ENCODE measurements around the gene SLC16A6. TPM values are rescaled to one million over a fixed set of nuclear protein-coding genes. Genes with fewer than 3 reads are reported as not detected.

The SLC16A6 gene
- total and polyA plus RNA-seq, 2 of the 4 experiments (the other 2 are of a cell fraction): 0.22 to 0.54 TPM

- no peaks in the 10 kb centered on the region for H3K9me1 ChIP-seq (ENCODE audit: insufficient read depth, low read length)
- H2BK15ac ChIP-seq (ENCODE audit: low read depth, low read length): no peak overlapping the region
- no peak overlapping the region for H3K4me2 ChIP-seq (ENCODE audit: low read depth, low read length)
- CTCF ChIA-PET: no interaction called here
- H3K9me3 ChIP-seq (ENCODE audit: control insufficient read depth, insufficient read depth, low read length): no peaks in the 10 kb centered on the region
- H4K8ac ChIP-seq (ENCODE audit: low read depth in 2 of 2, low read length in 2 of 2): no peak overlapping the region
- H3K56ac ChIP-seq (ENCODE audit: extremely low read depth, insufficient read depth, low read length): no peak overlapping the region
- no peak overlapping the region for H2AK9ac ChIP-seq (replicated peaks; ENCODE audit: low read depth, low read length, poor library complexity)
- no peak overlapping the region for H3K23ac ChIP-seq (ENCODE audit: low read depth, low read length)
- no peak overlapping the region for H4K5ac ChIP-seq (ENCODE audit: low read depth, low read length)
- dilution Hi-C loops (cut with HindIII; ENCODE audit: low sequenced_read_pairs, unreplicated experiment): no loop called here
- H3K36me3 ChIP-seq (ENCODE audit: control insufficient read depth, insufficient read depth, low read length): no peaks in the 10 kb centered on the region
- in situ Hi-C loops (cut with MboI; ENCODE audit: low sequenced_read_pairs): no loop called here
- DNase-seq (no peak), ATAC-seq (ENCODE audit: low read depth) (no peak)
- TF ChIP-seq RCOR1 (IDR thresholded peaks at IDR 0.05; ENCODE audit: insufficient replicate concordance, low read length): no peak
- no peak for TF ChIP-seq BHLHE40 (IDR thresholded peaks at IDR 0.05; ENCODE audit: low read depth, low read length)
- no peak for TF ChIP-seq CHD1 (IDR thresholded peaks at IDR 0.05; ENCODE audit: low read depth, low read length)
- TF ChIP-seq CEBPB (IDR thresholded peaks at IDR 0.05; ENCODE audit: low read depth, low read length): no peak
- TF ChIP-seq MAZ (IDR thresholded peaks at IDR 0.05; ENCODE audit: borderline replicate concordance, low read depth, low read length): no peak
- no peak for TF ChIP-seq NFE2L2 (IDR thresholded peaks at IDR 0.05; ENCODE audit: low read depth, low read length)
- TF ChIP-seq SMC3 (IDR thresholded peaks at IDR 0.05; ENCODE audit: low read depth, low read length): no peak
- TF ChIP-seq, protein P1, sequence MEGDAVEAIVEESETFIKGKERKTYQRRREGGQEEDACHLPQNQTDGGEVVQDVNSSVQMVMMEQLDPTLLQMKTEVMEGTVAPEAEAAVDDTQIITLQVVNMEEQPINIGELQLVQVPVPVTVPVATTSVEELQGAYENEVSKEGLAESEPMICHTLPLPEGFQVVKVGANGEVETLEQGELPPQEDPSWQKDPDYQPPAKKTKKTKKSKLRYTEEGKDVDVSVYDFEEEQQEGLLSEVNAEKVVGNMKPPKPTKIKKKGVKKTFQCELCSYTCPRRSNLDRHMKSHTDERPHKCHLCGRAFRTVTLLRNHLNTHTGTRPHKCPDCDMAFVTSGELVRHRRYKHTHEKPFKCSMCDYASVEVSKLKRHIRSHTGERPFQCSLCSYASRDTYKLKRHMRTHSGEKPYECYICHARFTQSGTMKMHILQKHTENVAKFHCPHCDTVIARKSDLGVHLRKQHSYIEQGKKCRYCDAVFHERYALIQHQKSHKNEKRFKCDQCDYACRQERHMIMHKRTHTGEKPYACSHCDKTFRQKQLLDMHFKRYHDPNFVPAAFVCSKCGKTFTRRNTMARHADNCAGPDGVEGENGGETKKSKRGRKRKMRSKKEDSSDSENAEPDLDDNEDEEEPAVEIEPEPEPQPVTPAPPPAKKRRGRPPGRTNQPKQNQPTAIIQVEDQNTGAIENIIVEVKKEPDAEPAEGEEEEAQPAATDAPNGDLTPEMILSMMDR (conservative IDR thresholded peaks at IDR 0.05; ENCODE audit: low read depth, low read length): no peak
- TF ChIP-seq MXI1 (IDR thresholded peaks at IDR 0.05; ENCODE audit: borderline replicate concordance, low read depth, low read length): no peak
- no peak for TF ChIP-seq USF2 (IDR thresholded peaks at IDR 0.05; ENCODE audit: low read depth, low read length)
- no peak for TF ChIP-seq POLR2A (IDR thresholded peaks at IDR 0.05; ENCODE audit: low read depth, low read length)
- no peak for TF ChIP-seq ELK1 (IDR thresholded peaks at IDR 0.05; ENCODE audit: borderline replicate concordance, low read depth, low read length)
- TF ChIP-seq RAD21 (IDR thresholded peaks at IDR 0.05; ENCODE audit: low read length): no peak
- TF ChIP-seq RFX5 (IDR thresholded peaks at IDR 0.05; ENCODE audit: low read depth, low read length): no peak
- no peak for TF ChIP-seq MAFK (IDR thresholded peaks at IDR 0.05; ENCODE audit: low read depth, low read length)
- TF ChIP-seq FOS (IDR thresholded peaks at IDR 0.05; ENCODE audit: low read depth, low read length): no peak
- BruUV-seq (replicated peaks): no TSS peak
- H2BK5ac ChIP-seq (ENCODE audit: low read depth, low read length, poor library complexity, severe bottlenecking): no peak overlapping the region
- H2BK120ac ChIP-seq (ENCODE audit: low read depth, low read length): no peak overlapping the region
- peaks cover 3% of the 10 kb centered on the region for H3K4me1 ChIP-seq (ENCODE audit: control insufficient read depth, insufficient read depth, low read length)
- H2AK5ac ChIP-seq (ENCODE audit: low read depth, low read length): no peak overlapping the region
- no peaks in the 10 kb centered on the region for H3K27me3 ChIP-seq (ENCODE audit: control insufficient read depth, insufficient read depth, low read length)
- no peak overlapping the region for H3K27ac ChIP-seq (ENCODE audit: insufficient read depth, low read length)
- no peak overlapping the region for H3K4me3 ChIP-seq (ENCODE audit: insufficient read depth, low read depth, low read length)
- H3K79me1 ChIP-seq (ENCODE audit: low read depth in 1 of 2, low read length in 2 of 2): no peaks in the 10 kb centered on the region
- POLR2A ChIA-PET (ENCODE audit: unreplicated experiment): no interaction called here
- H3K14ac ChIP-seq (replicated peaks; ENCODE audit: low read depth, low read length): no peak overlapping the region
- H3K4ac ChIP-seq (ENCODE audit: low read depth, low read length): no peak overlapping the region
- no peak overlapping the region for H3K18ac ChIP-seq (ENCODE audit: low read depth, low read length)
- H2BK20ac ChIP-seq (ENCODE audit: low read depth, low read length): no peak overlapping the region
- H4K91ac ChIP-seq (ENCODE audit: insufficient read depth, low read depth, low read length): no peak overlapping the region
- H4K20me1 ChIP-seq (ENCODE audit: insufficient read depth, low read length): no peaks in the 10 kb centered on the region
- H2AFZ ChIP-seq (replicated peaks; ENCODE audit: low read length, poor library complexity): no peak overlapping the region
- WGBS, 2 experiments (ENCODE audit: extremely low coverage in 2 of 2, insufficient read length in 1 of 2): no CpG with 5 or more reads among the region's 4 CpGs
- intact Hi-C loops (cut with micrococcal nuclease): no loop called here
- no peak overlapping the region for H3K9ac ChIP-seq (ENCODE audit: low read depth, low read length)
Measured at GRCh38 chr17:68305142-68305541, 14.2 kb upstream of the SLC16A6 start.
